Tibial nerve (tissue), 3 donors: ENCODE measurements around the gene TBK1.

Experiments used
- CTCF ChIP-seq, 5 experiments: fragments of 200-600 bp in 3 of 5; fragments of 450-650 bp in 2 of 5; sonication (generic) in 3 of 5; IDR thresholded peaks; one replicate each; pipeline ENCODE4 v1.5.1; 2016 to 2019; ENCODE audit warnings: antibody characterized with exemption in 5 of 5, mild to moderate bottlenecking in 3 of 5, moderate library complexity in 2 of 5
- POLR2A ChIP-seq, 2 donors: fragments of 450-650 bp; IDR thresholded peaks; one replicate each; pipeline ENCODE4 v1.6.1; 2017; ENCODE audit warnings: antibody characterized with exemption in 2 of 2, mild to moderate bottlenecking in 2 of 2, moderate library complexity in 2 of 2

DNA sequence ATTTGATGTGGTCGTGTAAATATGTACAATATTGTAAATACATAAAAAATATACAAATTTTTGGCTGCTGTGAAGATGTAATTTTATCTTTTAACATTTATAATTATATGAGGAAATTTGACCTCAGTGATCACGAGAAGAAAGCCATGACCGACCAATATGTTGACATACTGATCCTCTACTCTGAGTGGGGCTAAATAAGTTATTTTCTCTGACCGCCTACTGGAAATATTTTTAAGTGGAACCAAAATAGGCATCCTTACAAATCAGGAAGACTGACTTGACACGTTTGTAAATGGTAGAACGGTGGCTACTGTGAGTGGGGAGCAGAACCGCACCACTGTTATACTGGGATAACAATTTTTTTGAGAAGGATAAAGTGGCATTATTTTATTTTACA, 49.6 kb downstream of the TBK1 start:
- TF ChIP-seq CTCF (IDR thresholded peaks at IDR 0.05) (no peak), POLR2A (IDR thresholded peaks at IDR 0.05) (no peak)
